Measurements from ENCODE around the gene PCLAF. TPM values are rescaled to one million over a fixed set of nuclear protein-coding genes. Genes with fewer than 3 reads are reported as not detected.
"Not testable (repeated sequence)": the region's sequence is repeated elsewhere in the genome, so short reads cannot be mapped to it uniquely, and the experiment has no call there.

Gene PCLAF
- total RNA-seq, 2 donors from 2014 or later = 0.52 to 0.88 TPM

DNA sequence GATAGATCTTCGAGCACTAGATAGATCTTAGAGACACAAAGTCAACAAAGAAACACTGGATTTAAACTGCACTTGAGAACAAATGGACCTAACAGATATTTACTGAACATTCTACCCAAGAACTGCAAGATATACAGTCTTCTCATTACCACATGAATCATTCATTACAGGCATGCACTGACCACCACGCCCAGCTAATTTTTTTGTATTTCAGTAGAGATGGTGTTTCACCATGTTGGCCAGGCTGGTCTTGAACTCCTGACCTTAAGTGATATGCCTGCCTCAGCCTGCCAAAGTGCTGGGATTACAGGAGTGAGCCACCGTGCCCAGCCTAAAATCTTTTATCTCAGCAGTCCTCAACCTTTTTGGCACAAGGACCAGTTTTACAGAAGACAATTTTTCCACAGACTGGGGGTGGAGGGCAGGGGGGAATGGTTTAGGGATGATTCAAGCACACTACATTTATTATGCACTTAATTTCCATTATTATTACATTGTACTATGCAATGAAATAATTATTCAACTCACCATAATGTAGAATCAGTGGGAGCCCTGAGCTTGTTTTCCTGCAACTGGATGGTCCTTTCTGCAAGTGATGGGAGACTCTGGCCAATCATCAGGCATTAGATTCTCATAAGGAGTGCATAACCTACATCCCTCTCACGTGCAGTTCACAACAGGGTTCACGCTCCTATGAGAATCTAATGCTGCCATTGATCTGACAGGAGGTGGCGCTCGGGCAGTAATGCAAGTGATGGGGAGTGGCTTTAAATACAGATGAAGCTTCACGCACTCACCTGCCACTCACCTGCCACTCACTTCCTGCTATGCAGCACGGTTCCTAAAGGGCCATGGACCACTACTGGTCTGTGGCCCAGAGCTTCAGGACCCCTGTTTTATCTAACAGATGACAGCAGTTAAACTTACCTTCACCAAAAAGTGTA lies 47.0 kb downstream of the PCLAF start:
- intact Hi-C loops (cut with DNase I) = no loop called here
- DNase-seq (ENCODE audit: low spot score) = no peak

DNA sequence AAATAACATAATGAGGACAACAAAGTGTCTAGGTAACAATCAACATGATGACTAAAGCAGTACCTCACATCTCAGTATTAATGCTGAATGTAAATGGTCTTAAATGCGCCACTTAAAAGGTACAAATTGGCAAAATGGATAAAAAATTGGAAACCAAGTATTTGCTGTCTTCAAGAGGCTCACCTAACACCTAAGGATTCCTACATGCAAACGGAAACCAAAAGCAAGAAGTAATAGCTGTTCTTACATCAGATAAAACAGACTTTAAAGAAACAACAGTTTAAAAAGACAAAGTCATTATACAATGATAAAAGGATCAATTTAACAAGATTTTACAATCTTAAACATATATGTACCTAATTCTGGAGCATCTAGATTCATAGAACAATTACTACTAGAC lies 47.7 kb downstream of the PCLAF start:
- intact Hi-C loops (cut with DNase I) = no loop called here
- DNase-seq (ENCODE audit: low spot score) = no peak

DNA sequence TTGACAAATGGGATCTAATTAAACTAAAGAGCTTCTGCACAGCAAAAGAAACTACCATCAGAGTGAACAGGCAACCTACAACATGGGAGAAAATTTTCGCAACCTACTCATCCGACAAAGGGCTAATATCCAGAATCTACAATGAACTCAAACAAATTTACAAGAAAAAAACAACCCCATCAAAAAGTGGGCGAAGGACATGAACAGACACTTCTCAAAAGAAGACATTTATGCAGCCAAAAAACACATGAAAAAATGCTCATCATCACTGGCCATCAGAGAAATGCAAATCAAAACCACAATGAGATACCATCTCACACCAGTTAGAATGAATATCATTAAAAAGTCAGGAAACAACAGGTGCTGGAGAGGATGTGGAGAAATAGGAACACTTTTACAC lies 49.6 kb downstream of the PCLAF start:
- intact Hi-C loops (cut with DNase I); DNase-seq (ENCODE audit: low spot score): not testable (repeated sequence)

DNA sequence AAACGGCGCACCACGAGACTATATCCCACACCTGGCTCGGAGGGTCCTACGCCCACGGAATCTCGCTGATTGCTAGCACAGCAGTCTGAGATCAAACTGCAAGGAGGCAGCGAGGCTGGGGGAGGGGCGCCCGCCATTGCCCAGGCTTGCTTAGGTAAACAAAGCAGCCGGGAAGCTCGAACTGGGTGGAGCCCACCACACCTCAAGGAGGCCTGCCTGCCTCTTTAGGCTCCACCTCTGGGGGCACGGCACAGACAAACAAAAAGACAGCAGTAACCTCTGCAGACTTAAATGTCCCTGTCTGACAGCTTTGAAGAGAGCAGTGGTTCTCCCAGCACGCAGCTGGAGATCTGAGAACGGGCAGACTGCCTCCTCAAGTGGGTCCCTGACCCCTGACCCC lies 54.3 kb downstream of the PCLAF start:
- DNase-seq (ENCODE audit: low spot score); intact Hi-C loops (cut with DNase I): not testable (repeated sequence)

DNA sequence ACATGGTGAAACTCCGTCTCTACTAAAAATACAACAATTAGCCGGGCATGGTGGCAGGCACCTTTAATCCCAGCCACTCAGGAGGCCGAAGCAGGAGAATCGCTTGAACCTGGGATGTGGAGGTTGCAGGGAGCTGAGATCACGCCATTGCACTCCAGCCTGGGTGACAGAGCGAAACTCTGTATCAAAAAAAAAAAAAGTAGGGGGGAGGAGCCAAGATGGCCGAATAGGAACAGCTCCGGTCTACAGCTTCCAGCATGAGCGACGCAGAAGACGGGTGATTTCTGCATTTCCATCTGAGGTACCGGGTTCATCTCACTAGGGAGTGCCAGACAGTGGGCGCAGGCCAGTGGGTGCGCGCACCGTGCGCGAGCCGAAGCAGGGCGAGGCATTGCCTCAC lies 54.8 kb downstream of the PCLAF start:
- DNase-seq (ENCODE audit: low spot score); intact Hi-C loops (cut with DNase I): not testable (repeated sequence)

DNA sequence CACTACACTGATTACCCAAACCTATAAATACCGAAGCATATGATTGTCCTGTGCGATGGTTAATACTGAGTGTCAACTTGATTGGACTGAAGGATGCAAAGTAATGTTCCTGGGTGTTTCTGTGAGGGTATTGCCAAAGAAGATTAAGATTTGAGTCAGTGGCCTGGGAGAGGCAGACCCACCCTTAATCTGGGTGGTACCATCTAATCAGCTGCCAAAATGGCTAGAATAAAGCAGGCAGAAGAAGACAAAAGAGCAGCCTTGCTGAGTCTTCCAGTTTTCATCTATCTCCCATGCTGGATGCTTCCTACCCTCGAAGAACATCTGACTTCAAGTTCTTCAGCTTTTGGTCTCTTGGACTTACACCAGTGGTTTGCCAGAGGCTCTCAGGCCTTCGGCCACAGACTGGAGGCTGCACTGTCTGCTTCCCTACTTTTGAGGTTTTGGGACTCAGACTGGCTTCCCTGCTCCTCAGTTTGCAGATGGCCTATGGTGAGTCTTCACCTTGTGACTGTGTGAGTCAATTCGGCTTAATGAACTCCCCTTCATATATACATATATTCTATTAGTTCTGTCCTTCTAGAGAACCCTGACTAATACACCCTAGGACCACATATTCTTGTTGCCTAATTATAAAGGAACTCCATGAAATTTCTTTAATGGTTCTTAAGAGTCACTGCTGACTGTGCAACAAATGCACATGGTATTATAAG lies 56.9 kb downstream of the PCLAF start:
- intact Hi-C loops (cut with DNase I) = no loop called here
- no peak for DNase-seq (ENCODE audit: low spot score)

DNA sequence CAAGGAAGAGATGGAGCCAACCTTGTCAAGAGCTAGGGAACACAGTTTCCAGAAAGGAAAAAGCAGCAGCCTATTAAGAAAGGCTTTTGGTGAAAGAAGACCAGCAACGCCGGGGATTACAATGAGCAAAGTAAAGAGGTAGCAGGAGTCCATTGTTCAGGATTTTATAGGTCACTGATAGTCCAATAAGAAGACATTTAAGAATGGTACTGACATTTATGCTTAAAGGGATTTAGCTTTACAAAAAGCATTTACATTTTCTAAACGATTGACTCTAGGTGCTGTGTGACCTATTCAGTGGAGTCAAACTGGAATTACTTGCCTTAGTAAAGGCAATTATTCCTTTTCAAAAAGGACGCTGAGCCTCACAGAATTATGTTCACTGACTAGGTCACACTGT lies 66.0 kb downstream of the PCLAF start:
- no peak for DNase-seq (ENCODE audit: low spot score)
- intact Hi-C loops (cut with DNase I) = no loop called here

DNA sequence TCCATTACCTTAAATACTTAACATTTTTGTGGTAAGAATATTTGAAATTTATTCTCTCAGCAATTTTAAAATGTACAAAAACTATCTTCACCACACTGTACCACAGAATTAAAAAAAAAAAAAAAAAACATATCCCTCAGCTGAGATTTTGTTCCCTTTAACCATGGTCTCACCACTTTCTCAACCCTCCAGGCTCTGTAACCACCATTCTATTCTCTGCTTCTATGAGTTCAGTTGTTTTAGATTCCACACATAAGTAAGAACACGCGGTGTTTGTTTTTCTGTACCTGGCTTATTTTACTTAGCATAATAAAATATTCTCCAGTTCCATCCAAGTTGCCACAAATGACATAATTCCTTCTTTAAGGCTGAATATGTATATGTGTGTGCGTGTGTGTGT lies 66.8 kb downstream of the PCLAF start:
- intact Hi-C loops (cut with DNase I) = no loop called here
- no peak for DNase-seq (ENCODE audit: low spot score)

Other genes starting within 250 kb of the PCLAF start
- gene SNX22, start 229.7 kb downstream of the PCLAF start, total RNA-seq = under 1 TPM in 1 of 2 donors, not detected in 1; 0.38 TPM
- 100 to 1,000 TPM; 351 to 457 TPM for gene PPIB, start 218.4 kb downstream of the PCLAF start, total RNA-seq
- gene CSNK1G1, start 25.3 kb downstream of the PCLAF start, total RNA-seq = 10 to 100 TPM; 15.8 to 15.9 TPM
- gene TRIP4, start 6.4 kb upstream of the PCLAF start, total RNA-seq = 10 to 100 TPM; 20.7 to 26.2 TPM
- 10 to 100 TPM; 28.1 to 32.8 TPM for gene ZNF609, start 79.1 kb upstream of the PCLAF start, total RNA-seq